ENCODE data around the gene CEACAM21. TPM values are rescaled to one million over a fixed set of nuclear protein-coding genes. Genes with fewer than 3 reads are reported as not detected.

CEACAM21 gene
- total and polyA plus RNA-seq, 7 donors, result 0.05 to 0.48 (median 0.21) TPM; not detected in 2

- peak; percentile 44 for TF ChIP-seq CTCF (IDR thresholded peaks at IDR 0.05)
- Histone ChIP-seq H3K27ac (no peak overlapping the region), H3K4me1 (no peaks in the 10 kb centered on the region), H3K36me3 (ENCODE audit: insufficient read depth in 1 of 2, low read depth in 1 of 2) (no peaks in the 10 kb centered on the region), H3K9me3 (no peaks in the 10 kb centered on the region), H3K4me3 (no peak overlapping the region), H3K27me3 (ENCODE audit: insufficient read depth in 3 of 3, low read length in 2 of 3) (peaks cover 0 to 5% (median 0%) of the 10 kb centered on the region in 3 donors)
- no peak for ATAC-seq
- intact Hi-C loops (cut with DNase I), result loop anchor here in 1 of 2 donors (2.0 kb wide), 1 partner anchor 21 kb away; no protein-coding TSS in a partner anchor
- 49 to 51% (median 51%) methylated on average over 13 of the region's 13 CpGs for WGBS, 3 donors
- DNase-seq, result peak in 1 of 2 donors; percentile 47
These were observed 33.9 kb upstream of the CEACAM21 start for GRCh38 chr19:41541990-41542584.

- TF ChIP-seq CTCF (IDR thresholded peaks at IDR 0.05), result no peak
- intact Hi-C loops (cut with DNase I), result loop anchor here in 1 of 2 donors (2.0 kb wide), 1 partner anchor 20 kb away; no protein-coding TSS in a partner anchor
- no peaks in the 10 kb centered on the region for H3K9me3 ChIP-seq
- no peaks in the 10 kb centered on the region for H3K36me3 ChIP-seq (ENCODE audit: insufficient read depth in 1 of 2, low read depth in 1 of 2)
- no peak overlapping the region for H3K27ac ChIP-seq
- ATAC-seq (no peak), DNase-seq (no peak)
- H3K27me3 ChIP-seq (ENCODE audit: insufficient read depth in 3 of 3, low read length in 2 of 3), result peaks cover 0 to 9% (median 0%) of the 10 kb centered on the region in 3 donors
- WGBS, 3 donors, result 66 to 68% (median 66%) methylated on average over 4 of the region's 4 CpGs
- H3K4me3 ChIP-seq, result no peak overlapping the region
- no peaks in the 10 kb centered on the region for H3K4me1 ChIP-seq
These were observed 33.3 kb upstream of the CEACAM21 start for GRCh38 chr19:41542622-41543021.

- Histone ChIP-seq H3K27me3 (ENCODE audit: insufficient read depth in 3 of 3, low read length in 2 of 3) (peaks cover 0 to 9% (median 0%) of the 10 kb centered on the region in 3 donors), H3K36me3 (ENCODE audit: insufficient read depth in 1 of 2, low read depth in 1 of 2) (no peaks in the 10 kb centered on the region), H3K4me3 (no peak overlapping the region), H3K9me3 (no peaks in the 10 kb centered on the region), H3K27ac (no peak overlapping the region), H3K4me1 (no peaks in the 10 kb centered on the region)
- DNase-seq (no peak), ATAC-seq (no peak)
- 78 to 80% (median 80%) methylated on average over 2 of the region's 2 CpGs for WGBS, 3 donors
- intact Hi-C loops (cut with DNase I), result loop anchor here in 1 of 2 donors (2.0 kb wide), 1 partner anchor 19 kb away; no protein-coding TSS in a partner anchor
- TF ChIP-seq CTCF (IDR thresholded peaks at IDR 0.05), result no peak
These were observed 32.4 kb upstream of the CEACAM21 start for GRCh38 chr19:41543582-41543981.

- H3K9me3 ChIP-seq, result no peaks in the 10 kb centered on the region
- ATAC-seq, result no peak
- no peaks in the 10 kb centered on the region for H3K4me1 ChIP-seq
- WGBS, 3 donors, result 37 to 51% (median 39%) methylated on average over 6 of the region's 6 CpGs
- no peak for DNase-seq
- peaks cover 0 to 9% (median 0%) of the 10 kb centered on the region in 3 donors for H3K27me3 ChIP-seq (ENCODE audit: insufficient read depth in 3 of 3, low read length in 2 of 3)
- no peak overlapping the region for H3K27ac ChIP-seq
- no peaks in the 10 kb centered on the region for H3K36me3 ChIP-seq (ENCODE audit: insufficient read depth in 1 of 2, low read depth in 1 of 2)
- H3K4me3 ChIP-seq, result no peak overlapping the region
- intact Hi-C loops (cut with DNase I), result no loop called here
- no peak for TF ChIP-seq CTCF (IDR thresholded peaks at IDR 0.05)
These were observed 30.4 kb upstream of the CEACAM21 start for GRCh38 chr19:41545547-41545946.
